Prostate gland (tissue), 2 donors: ENCODE results near the gene ADAMTS2.

Experiments used
- CTCF ChIP-seq, 4 experiments: fragments of 200-600 bp in 2 of 4; fragments of 450-650 bp in 2 of 4; sonication (generic) in 2 of 4; IDR thresholded peaks; 1 replicate in 3 of 4; 2 replicates in 1 of 4; pipeline ENCODE4 v1.5.1; 2016 to 2019; ENCODE audit warnings: antibody characterized with exemption in 4 of 4, mild to moderate bottlenecking in 2 of 4, moderate library complexity in 2 of 4
- POLR2A ChIP-seq: fragments of 450-650 bp; IDR thresholded peaks from one replicate; pipeline ENCODE4 v1.6.1; 2016; ENCODE audit warnings: antibody characterized with exemption, mild to moderate bottlenecking

GRCh38 chr5:179340465-179340864 is 4.8 kb downstream of the ADAMTS2 start:
- TF ChIP-seq POLR2A (no peak), CTCF (IDR thresholded peaks at IDR 0.05) (no peak)
